ENCODE results near the gene AFG1L. TPM values are rescaled to one million over a fixed set of nuclear protein-coding genes. Genes with fewer than 3 reads are reported as not detected.
"Not testable (repeated sequence)": the region's sequence is repeated elsewhere in the genome, so short reads cannot be mapped to it uniquely, and the experiment has no call there.

Gene AFG1L
- total and polyA plus RNA-seq, 2 donors (not counting 1 experiment from before 2014, with no cell fraction given), result 1.7 to 5.4 TPM

DNA sequence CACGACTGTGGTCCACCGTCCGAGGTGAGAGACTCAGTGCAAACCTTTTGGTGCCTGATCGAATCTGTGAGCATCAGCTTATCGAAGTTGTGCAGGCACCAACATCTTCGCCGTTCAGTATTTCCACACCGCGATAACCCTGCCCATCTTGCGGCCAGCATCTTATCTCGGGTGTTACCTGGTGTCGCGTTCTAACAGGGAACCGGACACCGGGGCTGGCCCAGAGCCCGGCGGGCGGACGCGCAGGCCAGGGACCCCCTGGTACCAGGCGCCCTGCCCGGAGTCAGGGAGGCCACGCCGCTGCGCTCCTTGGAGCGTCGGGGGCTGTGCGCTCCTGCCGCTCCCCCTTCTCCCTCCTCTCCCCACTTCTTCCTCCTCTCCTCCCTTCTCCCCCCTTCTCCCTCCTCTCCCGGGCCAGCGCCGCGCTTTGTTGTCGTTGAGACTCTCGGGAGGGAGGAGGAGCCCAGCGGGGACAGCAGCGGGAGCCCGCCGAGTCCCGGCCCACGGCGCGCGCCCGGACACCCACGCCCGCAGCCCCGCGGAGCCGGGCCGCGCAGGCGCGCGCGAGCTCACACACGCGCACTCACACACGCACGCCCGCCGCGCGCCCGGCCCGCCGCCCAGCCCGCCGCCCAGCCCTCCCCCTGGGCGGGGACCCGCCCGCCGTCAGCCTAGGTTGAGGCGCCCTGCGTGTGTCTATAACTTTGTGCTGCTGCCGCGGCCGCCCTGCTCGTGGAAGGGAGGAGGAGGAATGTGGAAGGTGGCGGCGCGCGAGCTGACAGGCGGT lies 264.4 kb downstream of the AFG1L start:
- Histone ChIP-seq H3K79me2 (ENCODE audit: control insufficient read depth, insufficient read depth, low read length) (peaks cover 31% of the 10 kb centered on the region), H3K36me3 (ENCODE audit: control insufficient read depth, insufficient read depth, low read length) (no peaks in the 10 kb centered on the region), H3K9ac (ENCODE audit: insufficient read depth, low read length) (peak overlapping the region; percentile 94), H3K9me3 (ENCODE audit: control insufficient read depth, insufficient read depth, low read depth, low read length) (no peaks in the 10 kb centered on the region), H3K4me1 (ENCODE audit: control insufficient read depth, extremely low read depth, insufficient read depth, low read length) (peaks cover 6% of the 10 kb centered on the region), H2AFZ (ENCODE audit: low read length) (peak overlapping the region; percentile 89), H3K4me3 (replicated peaks in 1 of 4; ENCODE audit: control extremely low read depth in 1 of 4, insufficient read depth in 1 of 4, low read depth in 3 of 4, low read length in 4 of 4) (peak overlapping the region; percentile 93 to 97 (median 96)), H4K20me1 (ENCODE audit: control insufficient read depth, extremely low read depth, insufficient read depth, low read length) (no peaks in the 10 kb centered on the region), H3K27me3 (ENCODE audit: control insufficient read depth, insufficient read depth, low read length) (no peaks in the 10 kb centered on the region), H3K27ac (ENCODE audit: insufficient read depth, low read length) (peak overlapping the region; percentile 95), H3K4me2 (ENCODE audit: extremely low read depth, insufficient read depth, low read length) (peak overlapping the region; percentile 86)
- peak; percentile 83 for DNase-seq (ENCODE audit: low read depth in 2 of 2)
- TF ChIP-seq EZH2 (IDR thresholded peaks at IDR 0.05; ENCODE audit: low read length, missing control alignments), result no peak
- TF ChIP-seq, protein P1, sequence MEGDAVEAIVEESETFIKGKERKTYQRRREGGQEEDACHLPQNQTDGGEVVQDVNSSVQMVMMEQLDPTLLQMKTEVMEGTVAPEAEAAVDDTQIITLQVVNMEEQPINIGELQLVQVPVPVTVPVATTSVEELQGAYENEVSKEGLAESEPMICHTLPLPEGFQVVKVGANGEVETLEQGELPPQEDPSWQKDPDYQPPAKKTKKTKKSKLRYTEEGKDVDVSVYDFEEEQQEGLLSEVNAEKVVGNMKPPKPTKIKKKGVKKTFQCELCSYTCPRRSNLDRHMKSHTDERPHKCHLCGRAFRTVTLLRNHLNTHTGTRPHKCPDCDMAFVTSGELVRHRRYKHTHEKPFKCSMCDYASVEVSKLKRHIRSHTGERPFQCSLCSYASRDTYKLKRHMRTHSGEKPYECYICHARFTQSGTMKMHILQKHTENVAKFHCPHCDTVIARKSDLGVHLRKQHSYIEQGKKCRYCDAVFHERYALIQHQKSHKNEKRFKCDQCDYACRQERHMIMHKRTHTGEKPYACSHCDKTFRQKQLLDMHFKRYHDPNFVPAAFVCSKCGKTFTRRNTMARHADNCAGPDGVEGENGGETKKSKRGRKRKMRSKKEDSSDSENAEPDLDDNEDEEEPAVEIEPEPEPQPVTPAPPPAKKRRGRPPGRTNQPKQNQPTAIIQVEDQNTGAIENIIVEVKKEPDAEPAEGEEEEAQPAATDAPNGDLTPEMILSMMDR (conservative IDR thresholded peaks at IDR 0.05 in 1 of 2, IDR thresholded peaks at IDR 0.05 in 1 of 2; ENCODE audit: low read depth in 1 of 2, low read length in 2 of 2), result no peak

DNA sequence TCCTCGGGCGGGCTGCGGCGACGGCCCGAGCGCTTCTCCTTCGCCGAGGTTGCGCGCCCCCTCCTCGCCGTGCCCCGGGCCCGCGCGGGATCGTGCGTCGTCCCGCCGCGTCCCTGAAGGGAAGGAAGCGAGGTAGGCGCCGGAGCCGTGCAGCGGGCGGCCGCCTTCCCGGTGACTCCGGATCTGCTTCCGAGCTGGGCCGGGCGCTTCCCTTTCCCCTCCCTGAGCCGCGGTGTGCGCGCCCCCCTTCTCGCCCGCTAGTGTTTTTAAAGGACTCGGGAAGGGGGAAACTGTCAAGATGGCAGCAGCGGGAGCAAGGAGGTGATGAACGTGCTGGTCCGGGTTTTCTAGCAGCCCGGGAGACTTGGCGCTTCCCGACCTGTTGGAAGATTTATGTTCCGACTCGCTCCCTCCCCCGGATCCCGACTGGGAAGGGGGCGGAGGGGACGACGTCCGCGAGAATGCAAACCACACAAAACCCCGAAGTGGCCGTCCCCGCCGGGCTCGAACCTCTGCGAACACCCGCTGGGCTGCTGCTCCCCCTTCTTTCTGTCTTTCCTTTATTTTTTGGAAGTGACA lies 265.1 kb downstream of the AFG1L start:
- no peaks in the 10 kb centered on the region for H3K9me3 ChIP-seq (ENCODE audit: control insufficient read depth, insufficient read depth, low read depth, low read length)
- TF ChIP-seq, protein P1 (conservative IDR thresholded peaks at IDR 0.05 in 1 of 2, IDR thresholded peaks at IDR 0.05 in 1 of 2; ENCODE audit: low read depth in 1 of 2, low read length in 2 of 2), result no peak
- TF ChIP-seq EZH2 (IDR thresholded peaks at IDR 0.05; ENCODE audit: low read length, missing control alignments), result no peak
- no peak overlapping the region for H2AFZ ChIP-seq (ENCODE audit: low read length)
- peak overlapping the region; percentile 76 to 96 (median 94) for H3K4me3 ChIP-seq (replicated peaks in 1 of 4; ENCODE audit: control extremely low read depth in 1 of 4, insufficient read depth in 1 of 4, low read depth in 3 of 4, low read length in 4 of 4)
- peak overlapping the region; percentile 86 for H3K4me2 ChIP-seq (ENCODE audit: extremely low read depth, insufficient read depth, low read length)
- DNase-seq (ENCODE audit: low read depth in 2 of 2), result peak; percentile 81 to 84
- H3K27ac ChIP-seq (ENCODE audit: insufficient read depth, low read length), result peak overlapping the region; percentile 95
- H3K27me3 ChIP-seq (ENCODE audit: control insufficient read depth, insufficient read depth, low read length), result no peaks in the 10 kb centered on the region
- H4K20me1 ChIP-seq (ENCODE audit: control insufficient read depth, extremely low read depth, insufficient read depth, low read length), result no peaks in the 10 kb centered on the region
- H3K36me3 ChIP-seq (ENCODE audit: control insufficient read depth, insufficient read depth, low read length), result no peaks in the 10 kb centered on the region
- H3K9ac ChIP-seq (ENCODE audit: insufficient read depth, low read length), result peak overlapping the region; percentile 94
- H3K79me2 ChIP-seq (ENCODE audit: control insufficient read depth, insufficient read depth, low read length), result peaks cover 38% of the 10 kb centered on the region
- H3K4me1 ChIP-seq (ENCODE audit: control insufficient read depth, extremely low read depth, insufficient read depth, low read length), result peaks cover 11% of the 10 kb centered on the region

DNA sequence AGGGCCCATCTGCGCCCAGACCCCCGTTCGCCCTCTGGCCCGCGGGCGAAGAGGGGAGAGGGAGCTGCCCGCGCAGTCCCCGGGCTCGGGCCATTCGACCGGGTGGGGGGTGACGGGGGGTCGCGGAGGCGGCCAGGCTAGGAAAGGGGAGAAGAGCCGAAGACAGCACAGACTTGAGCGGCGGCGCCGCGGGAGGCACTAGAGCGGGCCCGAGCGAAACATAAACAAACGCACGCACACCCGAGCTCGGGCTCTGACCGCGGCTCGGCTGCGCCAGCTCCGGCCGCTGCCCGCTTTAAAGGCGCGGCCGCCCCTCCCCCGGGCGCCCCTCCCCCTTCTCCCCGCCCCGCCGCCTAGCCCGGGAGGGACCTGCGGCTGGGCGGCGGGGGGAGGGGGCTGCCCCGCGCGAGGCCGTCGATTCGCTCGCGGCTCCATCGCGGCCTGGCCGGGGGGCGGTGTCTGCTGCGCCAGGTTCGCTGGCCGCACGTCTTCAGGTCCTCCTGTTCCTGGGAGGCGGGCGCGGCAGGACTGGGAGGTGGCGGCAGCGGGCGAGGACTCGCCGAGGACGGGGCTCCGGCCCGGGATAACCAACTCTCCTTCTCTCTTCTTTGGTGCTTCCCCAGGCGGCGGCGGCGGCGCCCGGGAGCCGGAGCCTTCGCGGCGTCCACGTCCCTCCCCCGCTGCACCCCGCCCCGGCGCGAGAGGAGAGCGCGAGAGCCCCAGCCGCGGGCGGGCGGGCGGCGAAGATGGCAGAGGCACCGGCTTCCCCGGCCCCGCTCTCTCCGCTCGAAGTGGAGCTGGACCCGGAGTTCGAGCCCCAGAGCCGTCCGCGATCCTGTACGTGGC lies 265.8 kb downstream of the AFG1L start, which contains the start of gene FOXO3:
TSS of gene FOXO3 (plus strand) at position 455 of the 846 bp plus-strand sequence. CDS start at position 747, 292 bp downstream.
- Histone ChIP-seq H3K4me3 (replicated peaks in 1 of 4; ENCODE audit: control extremely low read depth in 1 of 4, insufficient read depth in 1 of 4, low read depth in 3 of 4, low read length in 4 of 4) (peak within 1 kb of the TSS; percentile 96 to 100 (median 97)), H3K36me3 (ENCODE audit: control insufficient read depth, insufficient read depth, low read length) (no peaks in the 10 kb centered on the region), H3K4me2 (ENCODE audit: extremely low read depth, insufficient read depth, low read length) (peak within 1 kb of the TSS; percentile 86), H3K4me1 (ENCODE audit: control insufficient read depth, extremely low read depth, insufficient read depth, low read length) (peaks cover 15% of the 10 kb centered on the region), H3K9ac (ENCODE audit: insufficient read depth, low read length) (peak within 1 kb of the TSS; percentile 94), H3K79me2 (ENCODE audit: control insufficient read depth, insufficient read depth, low read length) (peaks cover 44% of the 10 kb centered on the region), H3K27me3 (ENCODE audit: control insufficient read depth, insufficient read depth, low read length) (no peaks in the 10 kb centered on the region), H2AFZ (ENCODE audit: low read length) (no peak within 1 kb of the TSS), H3K27ac (ENCODE audit: insufficient read depth, low read length) (peak within 1 kb of the TSS; percentile 95), H4K20me1 (ENCODE audit: control insufficient read depth, extremely low read depth, insufficient read depth, low read length) (no peaks in the 10 kb centered on the region), H3K9me3 (ENCODE audit: control insufficient read depth, insufficient read depth, low read depth, low read length) (no peaks in the 10 kb centered on the region)
- TF ChIP-seq, protein P1 (conservative IDR thresholded peaks at IDR 0.05 in 1 of 2, IDR thresholded peaks at IDR 0.05 in 1 of 2; ENCODE audit: low read depth in 1 of 2, low read length in 2 of 2), result no peak
- TF ChIP-seq EZH2 (IDR thresholded peaks at IDR 0.05; ENCODE audit: low read length, missing control alignments), result no peak
- DNase-seq (ENCODE audit: low read depth in 2 of 2), result peak; percentile 87 to 89

DNA sequence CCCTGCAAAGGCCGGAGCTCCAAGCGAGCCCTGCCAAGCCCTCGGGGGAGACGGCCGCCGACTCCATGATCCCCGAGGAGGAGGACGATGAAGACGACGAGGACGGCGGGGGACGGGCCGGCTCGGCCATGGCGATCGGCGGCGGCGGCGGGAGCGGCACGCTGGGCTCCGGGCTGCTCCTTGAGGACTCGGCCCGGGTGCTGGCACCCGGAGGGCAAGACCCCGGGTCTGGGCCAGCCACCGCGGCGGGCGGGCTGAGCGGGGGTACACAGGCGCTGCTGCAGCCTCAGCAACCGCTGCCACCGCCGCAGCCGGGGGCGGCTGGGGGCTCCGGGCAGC lies 266.4 kb downstream of the AFG1L start:
- H2AFZ ChIP-seq (ENCODE audit: low read length); DNase-seq (ENCODE audit: low read depth in 2 of 2); H3K9me3 ChIP-seq (ENCODE audit: control insufficient read depth, insufficient read depth, low read depth, low read length); H3K4me2 ChIP-seq (ENCODE audit: extremely low read depth, insufficient read depth, low read length); H3K36me3 ChIP-seq (ENCODE audit: control insufficient read depth, insufficient read depth, low read length); H3K27me3 ChIP-seq (ENCODE audit: control insufficient read depth, insufficient read depth, low read length); H4K20me1 ChIP-seq (ENCODE audit: control insufficient read depth, extremely low read depth, insufficient read depth, low read length): not testable (repeated sequence)
- Histone ChIP-seq H3K9ac (ENCODE audit: insufficient read depth, low read length) (peak overlapping the region; percentile 90), H3K4me1 (ENCODE audit: control insufficient read depth, extremely low read depth, insufficient read depth, low read length) (peaks cover 16% of the 10 kb centered on the region), H3K4me3 (replicated peaks in 1 of 4; ENCODE audit: control extremely low read depth in 1 of 4, insufficient read depth in 1 of 4, low read depth in 3 of 4, low read length in 4 of 4) (peak overlapping the region; percentile 96 to 100 (median 97)), H3K27ac (ENCODE audit: insufficient read depth, low read length) (peak overlapping the region; percentile 95), H3K79me2 (ENCODE audit: control insufficient read depth, insufficient read depth, low read length) (peaks cover 47% of the 10 kb centered on the region)
